ENCODE results near the gene LAD1.

Gene LAD1

GRCh38 chr1:201366696-201367095, 32.4 kb downstream of the LAD1 start:
- Histone ChIP-seq H3K4me3 (ENCODE audit: low read length) (no peak overlapping the region), H3K27ac (ENCODE audit: low read length) (no peak overlapping the region), H3K36me3 (ENCODE audit: control insufficient read depth, insufficient read depth, low read length) (no peaks in the 10 kb centered on the region), H3K4me1 (ENCODE audit: control insufficient read depth, insufficient read depth, low read length) (peaks cover 3% of the 10 kb centered on the region), H3K9me3 (ENCODE audit: control insufficient read depth, insufficient read depth, low read length) (no peaks in the 10 kb centered on the region), H3K27me3 (ENCODE audit: control insufficient read depth, insufficient read depth, low read length) (no peaks in the 10 kb centered on the region)
- no CpG with 5 or more reads among the region's 7 CpGs for WGBS (ENCODE audit: insufficient coverage, insufficient read length)
- DNase-seq (ENCODE audit: low read depth, low spot score) = no peak

GRCh38 chr1:201365251-201365650, 33.9 kb downstream of the LAD1 start:
- no peak for DNase-seq (ENCODE audit: low read depth, low spot score)
- Histone ChIP-seq H3K27me3 (ENCODE audit: control insufficient read depth, insufficient read depth, low read length) (no peaks in the 10 kb centered on the region), H3K27ac (ENCODE audit: low read length) (no peak overlapping the region), H3K36me3 (ENCODE audit: control insufficient read depth, insufficient read depth, low read length) (no peaks in the 10 kb centered on the region), H3K4me3 (ENCODE audit: low read length) (no peak overlapping the region), H3K9me3 (ENCODE audit: control insufficient read depth, insufficient read depth, low read length) (no peaks in the 10 kb centered on the region), H3K4me1 (ENCODE audit: control insufficient read depth, insufficient read depth, low read length) (peaks cover 3% of the 10 kb centered on the region)
- WGBS (ENCODE audit: insufficient coverage, insufficient read length) = no CpG with 5 or more reads among the region's 11 CpGs

GRCh38 chr1:201364808-201365105, 34.4 kb downstream of the LAD1 start:
- H3K27me3 ChIP-seq (ENCODE audit: control insufficient read depth, insufficient read depth, low read length) = no peaks in the 10 kb centered on the region
- H3K9me3 ChIP-seq (ENCODE audit: control insufficient read depth, insufficient read depth, low read length) = no peaks in the 10 kb centered on the region
- no peak for DNase-seq (ENCODE audit: low read depth, low spot score)
- no CpG with 5 or more reads among the region's 6 CpGs for WGBS (ENCODE audit: insufficient coverage, insufficient read length)
- H3K4me1 ChIP-seq (ENCODE audit: control insufficient read depth, insufficient read depth, low read length) = peaks cover 3% of the 10 kb centered on the region
- H3K4me3 ChIP-seq (ENCODE audit: low read length) = no peak overlapping the region
- H3K27ac ChIP-seq (ENCODE audit: low read length) = no peak overlapping the region
- H3K36me3 ChIP-seq (ENCODE audit: control insufficient read depth, insufficient read depth, low read length) = no peaks in the 10 kb centered on the region

- WGBS (ENCODE audit: insufficient coverage, insufficient read length) = no CpG with 5 or more reads among the region's 8 CpGs
- Histone ChIP-seq H3K4me3 (ENCODE audit: low read length) (no peak overlapping the region), H3K4me1 (ENCODE audit: control insufficient read depth, insufficient read depth, low read length) (peaks cover 2% of the 10 kb centered on the region; the same call in 1 of the 2 replicates), H3K9me3 (ENCODE audit: control insufficient read depth, insufficient read depth, low read length) (no peaks in the 10 kb centered on the region), H3K36me3 (ENCODE audit: control insufficient read depth, insufficient read depth, low read length) (no peaks in the 10 kb centered on the region), H3K27me3 (ENCODE audit: control insufficient read depth, insufficient read depth, low read length) (no peaks in the 10 kb centered on the region), H3K27ac (ENCODE audit: low read length) (no peak overlapping the region)
- no peak for DNase-seq (ENCODE audit: low read depth, low spot score)
Measured at GRCh38 chr1:201363467-201363866, 35.7 kb downstream of the LAD1 start.

- no peaks in the 10 kb centered on the region for H3K36me3 ChIP-seq (ENCODE audit: control insufficient read depth, insufficient read depth, low read length)
- H3K27ac ChIP-seq (ENCODE audit: low read length) = no peak overlapping the region
- no peaks in the 10 kb centered on the region for H3K9me3 ChIP-seq (ENCODE audit: control insufficient read depth, insufficient read depth, low read length)
- WGBS (ENCODE audit: insufficient coverage, insufficient read length) = no CpG with 5 or more reads among the region's 3 CpGs
- H3K27me3 ChIP-seq (ENCODE audit: control insufficient read depth, insufficient read depth, low read length) = no peaks in the 10 kb centered on the region
- H3K4me1 ChIP-seq (ENCODE audit: control insufficient read depth, insufficient read depth, low read length) = peaks cover 2% of the 10 kb centered on the region; the same call in 1 of the 2 replicates
- no peak overlapping the region for H3K4me3 ChIP-seq (ENCODE audit: low read length)
- no peak for DNase-seq (ENCODE audit: low read depth, low spot score)
Measured at GRCh38 chr1:201362906-201363305, 36.2 kb downstream of the LAD1 start.

- Histone ChIP-seq H3K36me3 (ENCODE audit: control insufficient read depth, insufficient read depth, low read length) (no peaks in the 10 kb centered on the region), H3K27ac (ENCODE audit: low read length) (no peak overlapping the region), H3K4me3 (ENCODE audit: low read length) (no peak overlapping the region), H3K4me1 (ENCODE audit: control insufficient read depth, insufficient read depth, low read length) (peaks cover 2% of the 10 kb centered on the region; the same call in 1 of the 2 replicates), H3K9me3 (ENCODE audit: control insufficient read depth, insufficient read depth, low read length) (no peaks in the 10 kb centered on the region), H3K27me3 (ENCODE audit: control insufficient read depth, insufficient read depth, low read length) (no peaks in the 10 kb centered on the region)
- no CpG with 5 or more reads among the region's 10 CpGs for WGBS (ENCODE audit: insufficient coverage, insufficient read length)
- no peak for DNase-seq (ENCODE audit: low read depth, low spot score)
Measured at GRCh38 chr1:201361652-201362504, 37.2 kb downstream of the LAD1 start.

GRCh38 chr1:201360901-201361651, 38.0 kb downstream of the LAD1 start:
- Histone ChIP-seq H3K27ac (ENCODE audit: low read length) (no peak overlapping the region), H3K36me3 (ENCODE audit: control insufficient read depth, insufficient read depth, low read length) (no peaks in the 10 kb centered on the region), H3K27me3 (ENCODE audit: control insufficient read depth, insufficient read depth, low read length) (no peaks in the 10 kb centered on the region), H3K4me3 (ENCODE audit: low read length) (no peak overlapping the region), H3K9me3 (ENCODE audit: control insufficient read depth, insufficient read depth, low read length) (no peaks in the 10 kb centered on the region), H3K4me1 (ENCODE audit: control insufficient read depth, insufficient read depth, low read length) (peaks cover 2% of the 10 kb centered on the region; the same call in 1 of the 2 replicates)
- WGBS (ENCODE audit: insufficient coverage, insufficient read length) = no CpG with 5 or more reads among the region's 15 CpGs
- no peak for DNase-seq (ENCODE audit: low read depth, low spot score)

- Histone ChIP-seq H3K4me3 (ENCODE audit: low read length) (no peak overlapping the region), H3K27ac (ENCODE audit: low read length) (no peak overlapping the region), H3K4me1 (ENCODE audit: control insufficient read depth, insufficient read depth, low read length) (peaks cover 2% of the 10 kb centered on the region; the same call in 1 of the 2 replicates), H3K36me3 (ENCODE audit: control insufficient read depth, insufficient read depth, low read length) (no peaks in the 10 kb centered on the region), H3K27me3 (ENCODE audit: control insufficient read depth, insufficient read depth, low read length) (no peaks in the 10 kb centered on the region), H3K9me3 (ENCODE audit: control insufficient read depth, insufficient read depth, low read length) (no peaks in the 10 kb centered on the region)
- DNase-seq (ENCODE audit: low read depth, low spot score) = no peak
- WGBS (ENCODE audit: insufficient coverage, insufficient read length) = no CpG with 5 or more reads among the region's 7 CpGs
Measured at GRCh38 chr1:201360486-201360885, 38.6 kb downstream of the LAD1 start.

GRCh38 chr1:201359873-201360210, 39.3 kb downstream of the LAD1 start:
- peaks cover 2% of the 10 kb centered on the region; the same call in 1 of the 2 replicates for H3K4me1 ChIP-seq (ENCODE audit: control insufficient read depth, insufficient read depth, low read length)
- DNase-seq (ENCODE audit: low read depth, low spot score) = no peak
- H3K9me3 ChIP-seq (ENCODE audit: control insufficient read depth, insufficient read depth, low read length) = no peaks in the 10 kb centered on the region
- no CpG with 5 or more reads among the region's 2 CpGs for WGBS (ENCODE audit: insufficient coverage, insufficient read length)
- no peaks in the 10 kb centered on the region for H3K27me3 ChIP-seq (ENCODE audit: control insufficient read depth, insufficient read depth, low read length)
- no peak overlapping the region for H3K27ac ChIP-seq (ENCODE audit: low read length)
- H3K36me3 ChIP-seq (ENCODE audit: control insufficient read depth, insufficient read depth, low read length) = no peaks in the 10 kb centered on the region
- H3K4me3 ChIP-seq (ENCODE audit: low read length) = no peak overlapping the region

GRCh38 chr1:201359031-201359872, 39.9 kb downstream of the LAD1 start:
- no CpG with 5 or more reads among the region's 18 CpGs for WGBS (ENCODE audit: insufficient coverage, insufficient read length)
- H3K27me3 ChIP-seq (ENCODE audit: control insufficient read depth, insufficient read depth, low read length) = no peaks in the 10 kb centered on the region

More at GRCh38 chr1:201359031-201359872, 39.9 kb downstream of the LAD1 start:
- Histone ChIP-seq H3K4me3 (ENCODE audit: low read length) (no peak overlapping the region), H3K4me1 (ENCODE audit: control insufficient read depth, insufficient read depth, low read length) (peaks cover 2% of the 10 kb centered on the region; the same call in 1 of the 2 replicates), H3K27ac (ENCODE audit: low read length) (no peak overlapping the region), H3K36me3 (ENCODE audit: control insufficient read depth, insufficient read depth, low read length) (no peaks in the 10 kb centered on the region), H3K9me3 (ENCODE audit: control insufficient read depth, insufficient read depth, low read length) (no peaks in the 10 kb centered on the region)
- DNase-seq (ENCODE audit: low read depth, low spot score) = no peak
